ENCODE measurements around the gene SGMS1. TPM values are rescaled to one million over a fixed set of nuclear protein-coding genes. Genes with fewer than 3 reads are reported as not detected.

SGMS1 gene
- total RNA-seq, 1 donor from 2014 or later: 93.8 TPM

- no peak for TF ChIP-seq POLR2A (IDR thresholded peaks at IDR 0.05)
- TF ChIP-seq POLR2AphosphoS5 (IDR thresholded peaks at IDR 0.05; ENCODE audit: insufficient read depth in 1 of 2, low read depth in 1 of 2): no peak
- TF ChIP-seq, protein P1, sequence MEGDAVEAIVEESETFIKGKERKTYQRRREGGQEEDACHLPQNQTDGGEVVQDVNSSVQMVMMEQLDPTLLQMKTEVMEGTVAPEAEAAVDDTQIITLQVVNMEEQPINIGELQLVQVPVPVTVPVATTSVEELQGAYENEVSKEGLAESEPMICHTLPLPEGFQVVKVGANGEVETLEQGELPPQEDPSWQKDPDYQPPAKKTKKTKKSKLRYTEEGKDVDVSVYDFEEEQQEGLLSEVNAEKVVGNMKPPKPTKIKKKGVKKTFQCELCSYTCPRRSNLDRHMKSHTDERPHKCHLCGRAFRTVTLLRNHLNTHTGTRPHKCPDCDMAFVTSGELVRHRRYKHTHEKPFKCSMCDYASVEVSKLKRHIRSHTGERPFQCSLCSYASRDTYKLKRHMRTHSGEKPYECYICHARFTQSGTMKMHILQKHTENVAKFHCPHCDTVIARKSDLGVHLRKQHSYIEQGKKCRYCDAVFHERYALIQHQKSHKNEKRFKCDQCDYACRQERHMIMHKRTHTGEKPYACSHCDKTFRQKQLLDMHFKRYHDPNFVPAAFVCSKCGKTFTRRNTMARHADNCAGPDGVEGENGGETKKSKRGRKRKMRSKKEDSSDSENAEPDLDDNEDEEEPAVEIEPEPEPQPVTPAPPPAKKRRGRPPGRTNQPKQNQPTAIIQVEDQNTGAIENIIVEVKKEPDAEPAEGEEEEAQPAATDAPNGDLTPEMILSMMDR (IDR thresholded peaks at IDR 0.05): no peak
- Histone ChIP-seq H3K4me1 (peaks cover 29% of the 10 kb centered on the region), H3K27me3 (no peaks in the 10 kb centered on the region), H3K27ac (no peak overlapping the region), H3K9me3 (no peaks in the 10 kb centered on the region), H3K36me3 (no peaks in the 10 kb centered on the region), H3K4me3 (no peak overlapping the region)
- intact Hi-C loops (cut with DNase I): no loop called here
- no peak for DNase-seq (ENCODE audit: extremely low spot score in 2 of 2)
Measured at GRCh38 chr10:50322077-50322476, 301.7 kb downstream of the SGMS1 start.

DNA sequence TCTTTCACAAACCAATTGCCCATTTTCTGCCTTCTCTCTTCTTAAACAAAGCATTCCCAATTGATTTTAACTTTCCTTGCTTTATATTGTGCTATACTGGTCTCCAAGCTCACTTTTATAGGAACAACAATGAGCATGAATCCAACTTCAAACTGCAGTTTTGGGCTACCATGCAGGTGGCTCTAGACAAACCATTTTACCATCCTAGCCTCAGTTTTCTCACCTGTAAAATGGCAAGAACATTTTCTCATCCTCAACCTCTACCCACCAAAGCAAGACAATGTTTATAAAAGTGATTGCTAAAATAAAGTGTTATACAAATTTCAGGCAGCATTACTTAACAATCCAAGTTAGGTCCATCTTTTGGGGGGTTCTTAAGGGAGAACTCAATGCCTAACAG, 305.6 kb downstream of the SGMS1 start:
- Histone ChIP-seq H3K27ac (no peak overlapping the region), H3K4me3 (no peak overlapping the region), H3K27me3 (no peaks in the 10 kb centered on the region), H3K36me3 (no peaks in the 10 kb centered on the region), H3K9me3 (no peaks in the 10 kb centered on the region), H3K4me1 (peaks cover 14% of the 10 kb centered on the region)
- intact Hi-C loops (cut with DNase I): no loop called here
- no peak for DNase-seq (ENCODE audit: extremely low spot score in 2 of 2)
- TF ChIP-seq POLR2AphosphoS5 (IDR thresholded peaks at IDR 0.05; ENCODE audit: insufficient read depth in 1 of 2, low read depth in 1 of 2) (no peak), POLR2A (IDR thresholded peaks at IDR 0.05) (no peak)
- TF ChIP-seq, protein P1 (IDR thresholded peaks at IDR 0.05): no peak

GRCh38 chr10:50316695-50317648, 306.8 kb downstream of the SGMS1 start:
- peaks cover 12% of the 10 kb centered on the region for H3K4me1 ChIP-seq
- no peaks in the 10 kb centered on the region for H3K27me3 ChIP-seq
- intact Hi-C loops (cut with DNase I): no loop called here
- no peaks in the 10 kb centered on the region for H3K9me3 ChIP-seq
- no peak overlapping the region for H3K27ac ChIP-seq
- TF ChIP-seq, protein P1 (IDR thresholded peaks at IDR 0.05): no peak
- no peak for TF ChIP-seq POLR2A (IDR thresholded peaks at IDR 0.05)
- TF ChIP-seq POLR2AphosphoS5 (IDR thresholded peaks at IDR 0.05; ENCODE audit: insufficient read depth in 1 of 2, low read depth in 1 of 2): no peak
- no peaks in the 10 kb centered on the region for H3K36me3 ChIP-seq
- DNase-seq (ENCODE audit: extremely low spot score in 2 of 2): no peak
- no peak overlapping the region for H3K4me3 ChIP-seq

DNA sequence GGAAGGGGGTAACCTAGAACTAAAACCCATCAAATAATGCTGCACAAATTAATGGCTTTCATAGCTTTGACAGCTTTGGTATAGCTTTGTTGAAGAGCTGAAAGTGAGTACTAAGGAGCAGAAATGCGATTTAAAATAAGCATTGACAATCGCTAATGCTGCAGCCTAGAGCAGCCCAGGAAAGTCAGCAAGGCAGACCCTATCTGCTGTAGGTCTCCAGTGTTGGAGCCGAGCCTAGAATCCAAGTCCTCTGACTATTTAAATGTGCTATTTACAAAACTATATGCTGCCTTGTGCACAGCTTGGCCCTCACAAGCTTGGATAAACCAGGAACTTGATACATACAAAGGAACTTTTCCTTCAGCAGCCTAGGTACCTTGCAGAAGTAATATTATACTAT, 307.6 kb downstream of the SGMS1 start:
- Histone ChIP-seq H3K4me3 (no peak overlapping the region), H3K4me1 (peaks cover 9% of the 10 kb centered on the region), H3K36me3 (peaks cover 0 to 5% of the 10 kb centered on the region in 2 donors), H3K27ac (no peak overlapping the region), H3K9me3 (no peaks in the 10 kb centered on the region), H3K27me3 (no peaks in the 10 kb centered on the region)
- no peak for TF ChIP-seq POLR2A (IDR thresholded peaks at IDR 0.05)
- TF ChIP-seq, protein P1 (IDR thresholded peaks at IDR 0.05): no peak
- TF ChIP-seq POLR2AphosphoS5 (IDR thresholded peaks at IDR 0.05; ENCODE audit: insufficient read depth in 1 of 2, low read depth in 1 of 2): no peak
- no peak for DNase-seq (ENCODE audit: extremely low spot score in 2 of 2)
- intact Hi-C loops (cut with DNase I): no loop called here

DNA sequence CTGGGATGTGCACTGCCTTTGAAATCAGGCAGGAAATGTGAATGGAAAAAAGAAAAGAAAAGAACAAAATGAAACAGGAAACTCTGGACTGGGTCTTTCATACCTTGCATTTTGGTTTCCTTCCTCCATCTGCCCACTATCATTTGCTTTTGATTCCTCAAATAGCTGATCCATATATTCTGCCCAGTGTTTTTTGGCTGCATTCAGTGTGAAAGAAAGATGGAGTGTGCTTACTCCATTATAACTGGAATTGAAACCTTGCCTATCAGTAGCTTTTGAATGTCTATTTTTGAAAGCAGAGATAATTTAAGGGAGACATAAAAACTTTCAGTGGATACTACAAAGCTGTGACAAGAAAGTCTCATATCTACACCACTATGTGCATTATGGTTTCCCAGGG, 308.3 kb downstream of the SGMS1 start:
- no peaks in the 10 kb centered on the region for H3K9me3 ChIP-seq
- intact Hi-C loops (cut with DNase I): no loop called here

More for the DNA sequence above, 308.3 kb downstream of the SGMS1 start:
- H3K27ac ChIP-seq: no peak overlapping the region
- DNase-seq (ENCODE audit: extremely low spot score in 2 of 2): no peak
- TF ChIP-seq, protein P1 (IDR thresholded peaks at IDR 0.05): no peak
- no peak for TF ChIP-seq POLR2A (IDR thresholded peaks at IDR 0.05)
- TF ChIP-seq POLR2AphosphoS5 (IDR thresholded peaks at IDR 0.05; ENCODE audit: insufficient read depth in 1 of 2, low read depth in 1 of 2): no peak
- H3K4me1 ChIP-seq: peaks cover 9% of the 10 kb centered on the region
- H3K4me3 ChIP-seq: no peak overlapping the region
- H3K27me3 ChIP-seq: no peaks in the 10 kb centered on the region
- peaks cover 0 to 12% of the 10 kb centered on the region in 2 donors for H3K36me3 ChIP-seq

Data from vagina (tissue), 2 donors.